Amygdala (tissue), 56 donors: ENCODE results near the gene PPIC.
"Not testable (repeated sequence)": the region's sequence is repeated elsewhere in the genome, so short reads cannot be mapped to it uniquely, and the experiment has no call there.

Experiments
- DNase-seq, 56 donors: peaks; one replicate each; lab custom pipeline; 2025; lab: John Stamatoyannopoulos, UW

Gene PPIC

DNA sequence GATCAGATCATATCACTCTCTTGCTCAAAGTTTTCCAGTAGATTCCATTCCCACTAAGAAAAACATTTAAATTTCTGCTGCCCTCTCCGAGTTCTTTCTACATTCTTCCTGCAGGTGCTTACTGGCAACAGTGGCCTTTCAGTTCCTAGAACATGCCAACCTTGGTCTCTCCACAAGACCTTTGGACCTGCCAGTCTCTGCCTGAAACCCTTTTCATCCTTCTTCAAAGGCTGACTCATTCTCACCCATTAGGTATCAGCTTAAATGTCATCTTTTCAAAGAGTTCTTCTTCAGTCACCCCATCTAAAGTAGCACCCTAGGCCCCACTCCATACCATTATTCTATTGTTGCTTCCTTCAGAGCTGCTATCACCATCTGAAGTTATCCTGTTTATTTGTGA is 21.8 kb downstream of the PPIC start:
- DNase-seq, result no peak

DNA sequence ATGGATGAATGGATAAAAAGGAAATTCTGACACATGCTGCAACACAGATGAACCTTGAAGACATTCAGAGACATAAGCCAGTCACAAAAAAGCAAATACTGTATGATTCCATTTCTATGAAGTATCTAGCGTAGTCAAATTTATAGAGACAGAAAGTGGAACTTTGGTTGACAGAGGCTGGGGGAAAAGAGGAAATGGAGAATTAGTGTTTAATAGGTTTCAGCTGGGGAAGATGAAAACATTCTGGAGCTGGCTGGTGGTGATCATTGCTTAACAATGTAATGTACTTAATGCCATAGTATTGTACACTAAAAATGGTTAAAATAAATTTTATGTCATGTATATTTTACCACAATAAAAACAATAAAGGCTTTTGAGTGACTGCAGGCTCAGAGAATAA is 24.2 kb downstream of the PPIC start:
- no peak for DNase-seq

- DNase-seq, result no peak
These were observed 28.8 kb downstream of the PPIC start for GRCh38 chr5:123007754-123008153.

DNA sequence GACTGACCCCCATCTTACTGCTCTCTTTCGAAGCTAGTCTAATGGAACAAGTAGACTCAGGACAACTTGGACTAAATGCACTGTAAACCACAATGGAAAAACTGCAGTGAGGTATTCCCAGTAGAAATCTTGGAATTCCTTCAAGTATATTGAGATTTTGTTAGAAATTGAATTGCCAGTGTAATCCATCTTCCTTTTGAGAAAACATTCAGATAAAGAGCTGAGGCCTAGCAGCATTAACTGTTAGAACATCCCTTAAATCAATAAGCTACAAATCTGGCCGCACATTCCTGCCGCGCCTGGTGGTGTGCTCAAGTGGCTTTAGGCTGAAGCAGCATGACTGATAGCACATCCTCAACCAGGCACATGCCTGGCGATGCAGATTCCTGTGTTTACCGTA is 29.3 kb downstream of the PPIC start:
- no peak for DNase-seq

DNA sequence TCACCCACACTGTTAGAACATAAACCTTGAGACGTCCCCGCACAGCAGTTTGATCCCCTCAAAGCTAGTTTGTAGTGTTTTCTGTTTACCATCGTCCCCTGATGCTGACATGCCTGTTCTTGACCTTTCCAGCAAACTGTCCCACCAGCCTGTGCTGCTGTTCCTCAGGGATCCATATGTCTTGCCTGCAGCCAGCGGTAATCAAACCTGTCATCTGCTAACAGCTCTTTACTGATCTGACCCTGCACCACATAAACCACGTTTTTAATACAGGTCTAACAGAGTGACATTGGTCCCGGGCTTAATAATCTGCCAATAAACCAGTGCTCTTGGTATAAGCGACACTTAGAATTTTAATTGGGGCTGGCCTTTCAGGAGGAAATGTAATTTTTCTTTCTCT is 34.7 kb downstream of the PPIC start:
- no peak for DNase-seq

DNA sequence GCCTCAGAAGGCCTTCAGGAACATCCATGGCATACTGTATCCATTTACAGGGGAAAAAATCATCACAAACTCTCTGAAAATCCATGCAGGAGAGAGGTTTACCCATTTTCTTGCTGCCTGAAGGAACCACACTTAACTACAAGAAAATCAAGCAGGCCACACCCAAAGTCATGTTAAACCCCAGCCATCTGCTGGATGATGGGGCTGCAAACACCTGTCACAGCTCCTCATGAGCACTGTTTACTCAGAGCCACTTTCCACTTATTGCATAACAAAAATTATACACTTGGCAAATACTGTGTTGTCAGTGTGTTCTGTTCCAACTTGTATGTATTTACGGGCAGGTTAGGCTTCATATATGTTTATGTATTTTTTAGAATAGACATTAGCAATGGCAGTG is 35.8 kb downstream of the PPIC start:
- no peak for DNase-seq

- DNase-seq, result peak in 1 of 56 donors; percentile 2
These were observed 36.5 kb downstream of the PPIC start for GRCh38 chr5:122999947-123000563.

DNA sequence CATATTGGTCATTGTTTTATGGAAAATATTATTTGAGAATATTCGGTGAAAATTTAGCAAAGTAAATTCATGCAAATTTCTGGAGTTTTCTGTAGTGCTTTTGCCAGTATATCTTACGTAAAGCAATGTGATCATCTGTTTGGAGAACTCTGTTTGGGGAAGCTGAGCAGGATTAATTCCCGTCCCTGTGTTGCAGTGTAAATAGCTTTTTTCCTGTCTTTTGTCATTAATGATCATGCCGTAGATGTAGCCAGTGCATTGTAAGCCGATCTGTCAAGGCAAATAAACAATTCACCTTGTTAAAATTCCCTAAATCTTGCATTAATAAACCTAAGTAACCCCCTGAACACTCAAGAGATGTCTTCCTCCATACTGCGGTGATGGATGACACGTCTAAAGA is 39.2 kb downstream of the PPIC start:
- DNase-seq, result no peak

GRCh38 chr5:122996091-122996490 is 40.4 kb downstream of the PPIC start:
- DNase-seq, result peak in 2 of 56 donors; percentile 2 to 5

DNA sequence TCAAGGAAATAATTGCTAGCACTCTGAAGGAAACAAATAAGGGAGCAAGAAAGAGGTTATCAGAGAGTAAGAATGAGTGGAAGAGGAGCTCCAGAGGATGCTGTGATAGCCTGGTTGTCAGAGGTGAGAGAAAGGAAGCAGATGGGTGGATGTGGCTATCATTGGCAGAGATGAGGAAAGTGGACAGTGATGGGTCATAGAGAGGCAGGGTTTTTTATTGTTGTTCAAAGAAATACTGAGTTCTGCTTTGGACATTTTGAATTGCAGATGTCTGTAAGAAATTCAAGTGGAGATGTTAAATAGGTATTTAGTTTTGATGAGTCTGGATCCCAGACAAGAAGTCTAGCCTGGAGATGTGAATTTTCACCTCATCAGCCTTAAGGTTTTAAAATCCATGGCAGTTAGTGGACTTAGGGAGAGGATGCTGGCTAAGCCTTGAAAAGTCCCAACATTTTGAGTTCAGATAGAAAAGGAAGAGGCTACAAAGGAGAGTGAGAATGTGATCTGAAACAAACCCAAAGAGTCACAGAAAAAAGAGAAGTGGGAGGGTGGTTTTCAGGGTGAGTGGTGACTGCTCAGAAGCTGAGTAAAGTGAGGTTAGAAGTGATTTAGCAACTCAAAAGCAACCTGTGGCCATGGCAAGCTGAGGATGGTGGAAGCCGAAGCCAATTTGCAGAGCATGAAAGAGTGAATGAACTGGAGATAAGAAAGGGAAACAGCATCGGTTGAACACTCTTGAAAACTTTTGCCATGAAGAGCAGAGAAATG is 50.4 kb downstream of the PPIC start:
- DNase-seq, result no peak

DNA sequence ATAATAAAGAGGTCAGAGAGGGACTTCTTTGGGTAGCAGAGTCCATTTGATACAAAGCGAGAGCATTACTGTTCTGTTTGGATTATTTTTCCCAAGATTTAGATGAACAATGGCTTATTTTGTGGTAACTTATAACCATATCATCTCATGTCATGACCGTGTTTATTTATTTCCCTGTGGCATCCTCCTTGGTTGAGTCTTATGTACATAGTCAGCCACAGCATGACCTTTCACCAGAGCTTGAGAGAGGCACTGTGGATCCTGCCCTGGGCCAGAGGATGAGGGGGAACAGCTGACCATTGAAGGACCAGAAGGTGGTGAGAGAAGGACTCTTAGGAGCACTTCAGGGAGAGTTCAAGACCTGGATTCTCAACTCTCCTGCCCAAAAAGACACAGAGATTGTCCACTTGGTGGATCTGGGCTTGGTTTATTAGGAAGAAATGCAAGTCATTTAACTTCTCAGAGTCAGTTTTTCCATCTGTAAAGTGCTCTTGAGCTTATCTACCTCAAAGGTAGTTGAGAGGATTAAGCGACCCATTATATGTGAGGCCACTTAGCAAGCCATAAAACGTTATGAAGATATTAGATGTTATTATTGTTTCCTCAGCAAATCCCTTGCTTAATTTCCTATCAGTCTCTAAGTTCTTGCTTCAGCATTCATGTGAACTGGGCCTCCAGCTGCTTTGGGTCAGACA is 51.4 kb downstream of the PPIC start:
- DNase-seq, result no peak

DNA sequence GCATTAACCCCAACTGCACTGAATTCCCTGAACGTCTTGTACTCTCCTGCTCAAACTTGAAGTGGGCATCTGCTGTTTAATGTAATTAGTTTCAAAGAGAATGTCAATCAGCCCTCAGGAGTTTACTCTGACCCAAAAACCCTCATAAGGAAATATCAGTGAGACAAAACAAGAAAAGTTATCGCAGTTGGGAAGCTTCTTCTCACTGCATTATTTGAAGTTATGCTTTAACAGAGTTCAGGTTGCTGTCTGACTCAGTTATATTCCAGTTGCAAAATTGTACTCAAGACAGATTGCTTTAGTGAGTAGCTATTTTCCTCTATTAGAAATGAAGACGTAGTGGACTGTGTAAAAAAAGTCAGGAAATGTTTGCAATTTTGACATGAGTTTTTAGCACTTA is 52.1 kb downstream of the PPIC start:
- no peak for DNase-seq

GRCh38 chr5:122982376-122982775 is 54.1 kb downstream of the PPIC start:
- DNase-seq, result no peak

DNA sequence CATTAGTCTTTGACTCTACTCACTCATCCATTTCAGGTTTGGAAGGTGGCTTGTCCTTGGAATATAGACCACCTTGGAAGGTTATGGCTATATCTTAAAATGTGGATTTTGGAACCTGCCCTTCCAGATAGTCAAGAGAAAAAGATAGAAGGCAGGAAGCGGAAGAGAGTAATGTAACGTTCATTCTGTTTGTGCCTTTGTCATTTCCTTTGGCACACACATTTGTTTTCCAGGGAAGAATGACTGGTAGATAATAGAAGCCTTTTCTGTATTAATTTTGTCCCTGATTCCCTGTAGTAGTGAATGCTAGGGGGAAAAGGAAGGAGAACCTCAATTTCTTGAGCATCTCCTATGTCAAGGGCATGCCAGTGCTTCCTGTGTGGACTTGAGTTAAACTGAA is 54.7 kb downstream of the PPIC start:
- no peak for DNase-seq

DNA sequence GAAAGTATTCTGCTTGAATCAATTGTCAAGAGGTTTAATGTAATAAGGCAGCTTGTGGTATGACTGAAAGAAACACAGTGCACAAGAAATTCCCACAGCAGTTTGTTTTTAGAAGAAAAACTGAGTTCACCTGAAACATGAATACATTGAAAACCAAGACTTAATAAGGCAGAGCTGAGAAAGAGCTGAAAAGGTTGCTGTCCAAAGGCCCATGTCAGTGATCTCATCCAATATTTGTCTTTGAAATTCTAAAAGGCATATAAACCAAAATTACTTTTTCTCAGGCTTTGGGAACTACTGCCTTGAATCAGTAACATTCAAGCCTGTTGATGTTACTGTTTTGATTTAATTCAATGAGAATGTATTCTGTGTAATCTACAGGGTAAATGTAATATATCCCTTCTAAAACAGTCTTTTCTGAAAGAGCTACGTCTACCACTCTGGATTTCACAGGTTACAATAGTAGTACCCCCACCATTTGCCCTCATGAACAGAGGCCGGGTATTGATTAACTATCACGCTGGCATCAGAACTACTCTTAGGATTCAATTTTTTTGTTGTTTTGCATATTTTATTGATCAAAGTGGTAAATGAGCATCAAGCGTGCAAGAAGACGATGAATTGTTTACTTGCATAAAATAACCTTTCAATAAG is 57.8 kb downstream of the PPIC start:
- no peak for DNase-seq

- no peak for DNase-seq
These were observed 58.5 kb downstream of the PPIC start for GRCh38 chr5:122978068-122978467.

- no peak for DNase-seq
These were observed 59.2 kb downstream of the PPIC start for GRCh38 chr5:122977319-122977718.

- DNase-seq, result not testable (repeated sequence)
These were observed 62.3 kb downstream of the PPIC start for GRCh38 chr5:122974251-122974650.

DNA sequence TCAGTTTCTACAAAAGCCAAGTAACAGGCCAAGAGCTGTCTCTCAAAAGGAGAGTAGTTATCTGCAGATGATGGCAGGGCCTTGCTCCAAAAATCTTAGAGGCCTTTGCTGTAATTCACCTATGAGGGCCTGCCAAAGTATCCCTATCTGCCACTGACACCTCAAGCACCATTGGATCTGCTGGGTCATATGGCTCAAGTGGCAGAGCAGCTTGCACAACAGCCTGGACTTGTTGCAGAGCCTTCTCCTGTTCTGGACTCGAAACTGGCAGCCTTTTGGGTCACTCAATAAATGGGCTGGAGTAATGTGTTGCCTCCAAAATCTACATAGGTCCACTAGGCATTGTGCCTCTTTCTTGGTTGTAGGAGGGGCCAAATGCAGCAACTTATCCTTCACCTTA is 62.8 kb downstream of the PPIC start:
- not testable (repeated sequence) for DNase-seq
